ENCODE data around the gene IMMP2L.

- TF ChIP-seq CTCF (IDR thresholded peaks at IDR 0.05) (no peak), POLR2A (IDR thresholded peaks at IDR 0.05) (no peak)
These were observed 671.1 kb downstream of the IMMP2L start for GRCh38 chr7:110891197-110891596.

All from body of pancreas (tissue), 4 donors.